ENCODE data around the gene PRKCG. TPM values are rescaled to one million over a fixed set of nuclear protein-coding genes. Genes with fewer than 3 reads are reported as not detected.

The PRKCG gene
- total RNA-seq, 1 donor from 2014 or later, result 0.51 TPM

DNA sequence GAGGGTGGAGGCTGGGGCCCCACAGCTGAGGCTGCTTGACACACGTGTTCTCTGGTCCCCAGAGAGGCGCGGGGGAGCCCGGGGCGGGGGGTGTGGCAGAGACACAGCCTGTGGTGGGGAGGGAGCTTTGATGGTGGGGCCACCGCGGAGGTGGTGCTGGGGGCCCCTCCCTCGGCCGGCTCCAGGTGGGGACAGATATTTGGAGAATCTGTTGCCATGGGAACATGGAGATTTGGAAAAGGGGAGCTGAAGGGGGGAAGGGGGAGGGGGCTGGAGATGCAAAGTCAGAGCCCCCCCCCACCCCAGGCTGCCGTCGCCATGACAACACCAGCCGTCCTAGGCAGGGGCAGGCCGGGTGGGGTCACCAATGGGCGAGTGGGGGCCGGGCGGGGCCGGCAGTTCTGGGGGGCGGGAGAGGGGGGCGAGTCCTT, 1.2 kb downstream of the PRKCG start:
- Histone ChIP-seq H3K4me2 (peak overlapping the region; percentile 90), H3K79me2 (ENCODE audit: low read depth) (no peaks in the 10 kb centered on the region), H3K9me3 (ENCODE audit: low read depth) (no peaks in the 10 kb centered on the region), H2AFZ (replicated peaks) (no peak overlapping the region), H3K27ac (no peak overlapping the region), H3K36me3 (no peaks in the 10 kb centered on the region), H3F3A (ENCODE audit: low read depth) (peaks cover 27% of the 10 kb centered on the region), H3K4me3 (peak overlapping the region; percentile 66), H3K9ac (no peak overlapping the region), H4K20me1 (ENCODE audit: low read depth) (no peaks in the 10 kb centered on the region), H3K27me3 (peaks cover 36% of the 10 kb centered on the region), H3K4me1 (peaks cover 25% of the 10 kb centered on the region)
- Mint-ChIP-seq H3K9me3 (no peaks in the 10 kb centered on the region), H3K36me3 (no peaks in the 10 kb centered on the region), H3K4me1 (peaks cover 34% of the 10 kb centered on the region), H3K27me3 (ENCODE audit: insufficient read depth, low read depth) (peaks cover 5% of the 10 kb centered on the region), H3K27ac (no peak overlapping the region), H3K4me3 (peak overlapping the region; percentile 87)
- TF ChIP-seq EZH2phosphoT487 (IDR thresholded peaks at IDR 0.05) (no peak), EZH2 (IDR thresholded peaks at IDR 0.05) (no peak)
- TF ChIP-seq, protein P1, sequence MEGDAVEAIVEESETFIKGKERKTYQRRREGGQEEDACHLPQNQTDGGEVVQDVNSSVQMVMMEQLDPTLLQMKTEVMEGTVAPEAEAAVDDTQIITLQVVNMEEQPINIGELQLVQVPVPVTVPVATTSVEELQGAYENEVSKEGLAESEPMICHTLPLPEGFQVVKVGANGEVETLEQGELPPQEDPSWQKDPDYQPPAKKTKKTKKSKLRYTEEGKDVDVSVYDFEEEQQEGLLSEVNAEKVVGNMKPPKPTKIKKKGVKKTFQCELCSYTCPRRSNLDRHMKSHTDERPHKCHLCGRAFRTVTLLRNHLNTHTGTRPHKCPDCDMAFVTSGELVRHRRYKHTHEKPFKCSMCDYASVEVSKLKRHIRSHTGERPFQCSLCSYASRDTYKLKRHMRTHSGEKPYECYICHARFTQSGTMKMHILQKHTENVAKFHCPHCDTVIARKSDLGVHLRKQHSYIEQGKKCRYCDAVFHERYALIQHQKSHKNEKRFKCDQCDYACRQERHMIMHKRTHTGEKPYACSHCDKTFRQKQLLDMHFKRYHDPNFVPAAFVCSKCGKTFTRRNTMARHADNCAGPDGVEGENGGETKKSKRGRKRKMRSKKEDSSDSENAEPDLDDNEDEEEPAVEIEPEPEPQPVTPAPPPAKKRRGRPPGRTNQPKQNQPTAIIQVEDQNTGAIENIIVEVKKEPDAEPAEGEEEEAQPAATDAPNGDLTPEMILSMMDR (IDR thresholded peaks at IDR 0.05), result no peak
- DNase-seq (ENCODE audit: low spot score), result peak; percentile 48

GRCh38 chr19:53883741-53884140, 1.7 kb downstream of the PRKCG start:
- Histone ChIP-seq H3K79me2 (ENCODE audit: low read depth) (no peaks in the 10 kb centered on the region), H3K4me1 (peaks cover 25% of the 10 kb centered on the region), H4K20me1 (ENCODE audit: low read depth) (no peaks in the 10 kb centered on the region), H3K4me3 (peak overlapping the region; percentile 66), H3K27ac (no peak overlapping the region), H3K4me2 (peak overlapping the region; percentile 90), H3F3A (ENCODE audit: low read depth) (peaks cover 30% of the 10 kb centered on the region), H3K9ac (no peak overlapping the region), H3K9me3 (ENCODE audit: low read depth) (no peaks in the 10 kb centered on the region), H3K27me3 (peaks cover 36% of the 10 kb centered on the region), H3K36me3 (no peaks in the 10 kb centered on the region), H2AFZ (replicated peaks) (no peak overlapping the region)
- TF ChIP-seq EZH2phosphoT487 (IDR thresholded peaks at IDR 0.05), result no peak
- Mint-ChIP-seq H3K4me1 (peaks cover 36% of the 10 kb centered on the region), H3K9me3 (no peaks in the 10 kb centered on the region), H3K36me3 (no peaks in the 10 kb centered on the region), H3K4me3 (peak overlapping the region; percentile 84), H3K27me3 (ENCODE audit: insufficient read depth, low read depth) (peaks cover 5% of the 10 kb centered on the region), H3K27ac (no peak overlapping the region)
- no peak for DNase-seq (ENCODE audit: low spot score)

- no peak overlapping the region for H3K9ac ChIP-seq
- peaks cover 27% of the 10 kb centered on the region for H3K4me1 ChIP-seq
- H3K36me3 Mint-ChIP-seq, result no peaks in the 10 kb centered on the region
- DNase-seq (ENCODE audit: low spot score), result no peak
- no peak overlapping the region for H3K27ac ChIP-seq
- no peaks in the 10 kb centered on the region for H3K36me3 ChIP-seq
- peaks cover 35% of the 10 kb centered on the region for H3F3A ChIP-seq (ENCODE audit: low read depth)
- no peaks in the 10 kb centered on the region for H3K9me3 ChIP-seq (ENCODE audit: low read depth)
- H3K79me2 ChIP-seq (ENCODE audit: low read depth), result no peaks in the 10 kb centered on the region
- peaks cover 35% of the 10 kb centered on the region for H3K4me1 Mint-ChIP-seq
- H3K4me2 ChIP-seq, result peak overlapping the region; percentile 90
- no peak overlapping the region for H2AFZ ChIP-seq (replicated peaks)
- peaks cover 36% of the 10 kb centered on the region for H3K27me3 ChIP-seq
- H4K20me1 ChIP-seq (ENCODE audit: low read depth), result no peaks in the 10 kb centered on the region
- TF ChIP-seq, protein P1 (IDR thresholded peaks at IDR 0.05), result no peak
- TF ChIP-seq EZH2phosphoT487 (IDR thresholded peaks at IDR 0.05), result no peak
- no peak for TF ChIP-seq EZH2 (IDR thresholded peaks at IDR 0.05)
- peak overlapping the region; percentile 66 for H3K4me3 ChIP-seq
- peak overlapping the region; percentile 6 for H3K27ac Mint-ChIP-seq
- peaks cover 5% of the 10 kb centered on the region for H3K27me3 Mint-ChIP-seq (ENCODE audit: insufficient read depth, low read depth)
- H3K9me3 Mint-ChIP-seq, result no peaks in the 10 kb centered on the region
- peak overlapping the region; percentile 65 for H3K4me3 Mint-ChIP-seq
Measured at GRCh38 chr19:53884256-53884655, 2.3 kb downstream of the PRKCG start.

DNA sequence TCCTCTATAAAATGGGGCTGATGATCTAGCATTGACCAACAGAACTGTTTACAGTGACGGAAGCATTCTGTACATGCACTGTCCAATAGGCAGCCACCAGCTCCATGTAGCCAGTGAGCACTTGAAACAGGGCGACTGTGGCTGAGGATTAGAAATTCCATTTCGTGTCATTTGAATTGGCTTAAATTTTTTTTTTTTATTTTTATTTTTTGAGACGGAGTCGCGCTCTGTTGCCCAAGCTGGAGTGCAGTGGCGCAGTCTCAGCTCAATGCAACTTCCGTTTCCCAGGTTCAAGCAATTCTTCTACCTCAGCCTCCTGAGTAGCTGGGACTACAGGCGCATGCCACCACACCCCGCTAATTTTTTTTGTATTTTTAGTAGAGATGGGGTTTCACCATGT, 3.0 kb downstream of the PRKCG start:
- H3K27me3 ChIP-seq, result peaks cover 36% of the 10 kb centered on the region
- DNase-seq (ENCODE audit: low spot score), result no peak
- H3K4me3 Mint-ChIP-seq, result peak overlapping the region; percentile 65
- H3K4me1 ChIP-seq, result peaks cover 30% of the 10 kb centered on the region
- H3K79me2 ChIP-seq (ENCODE audit: low read depth), result no peaks in the 10 kb centered on the region
- peaks cover 39% of the 10 kb centered on the region for H3K4me1 Mint-ChIP-seq
- no peak overlapping the region for H3K27ac ChIP-seq
- H3F3A ChIP-seq (ENCODE audit: low read depth), result peaks cover 39% of the 10 kb centered on the region
- H3K4me2 ChIP-seq, result no peak overlapping the region
- H2AFZ ChIP-seq (replicated peaks), result no peak overlapping the region
- H3K9me3 Mint-ChIP-seq, result no peaks in the 10 kb centered on the region
- H3K36me3 Mint-ChIP-seq, result no peaks in the 10 kb centered on the region
- TF ChIP-seq EZH2phosphoT487 (IDR thresholded peaks at IDR 0.05), result no peak
- TF ChIP-seq, protein P1 (IDR thresholded peaks at IDR 0.05), result no peak
- no peak for TF ChIP-seq EZH2 (IDR thresholded peaks at IDR 0.05)
- H3K9me3 ChIP-seq (ENCODE audit: low read depth), result no peaks in the 10 kb centered on the region
- H3K9ac ChIP-seq, result no peak overlapping the region
- H4K20me1 ChIP-seq (ENCODE audit: low read depth), result no peaks in the 10 kb centered on the region
- no peak overlapping the region for H3K27ac Mint-ChIP-seq
- H3K27me3 Mint-ChIP-seq (ENCODE audit: insufficient read depth, low read depth), result peaks cover 5% of the 10 kb centered on the region
- no peak overlapping the region for H3K4me3 ChIP-seq
- no peaks in the 10 kb centered on the region for H3K36me3 ChIP-seq
